NCI-H1048 (cell line): ENCODE measurements around the gene OSCP1.

Experiments
- DNase-seq: peaks from one replicate; lab custom pipeline; 2025; lab: John Stamatoyannopoulos, UW

OSCP1 gene

DNA sequence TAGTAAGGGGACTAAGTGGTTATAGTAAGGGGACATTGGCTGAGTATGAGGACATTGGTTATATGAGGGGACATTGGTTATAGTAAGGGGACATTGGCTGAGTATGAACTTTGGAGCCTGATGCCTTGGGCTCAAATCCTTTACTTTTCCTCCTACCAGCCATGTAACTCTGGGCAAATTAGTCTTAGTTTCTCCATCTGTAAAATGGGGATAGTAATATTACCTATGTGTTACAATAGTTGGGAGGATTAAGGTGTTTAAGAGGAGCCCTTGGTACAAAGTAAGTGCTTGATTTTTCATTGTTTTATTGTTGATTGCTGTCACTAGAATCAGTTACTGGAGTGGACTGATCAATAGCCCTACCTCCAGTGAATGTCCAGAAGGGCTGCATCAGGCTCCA is 2.8 kb downstream of the OSCP1 start:
- no peak for DNase-seq

DNA sequence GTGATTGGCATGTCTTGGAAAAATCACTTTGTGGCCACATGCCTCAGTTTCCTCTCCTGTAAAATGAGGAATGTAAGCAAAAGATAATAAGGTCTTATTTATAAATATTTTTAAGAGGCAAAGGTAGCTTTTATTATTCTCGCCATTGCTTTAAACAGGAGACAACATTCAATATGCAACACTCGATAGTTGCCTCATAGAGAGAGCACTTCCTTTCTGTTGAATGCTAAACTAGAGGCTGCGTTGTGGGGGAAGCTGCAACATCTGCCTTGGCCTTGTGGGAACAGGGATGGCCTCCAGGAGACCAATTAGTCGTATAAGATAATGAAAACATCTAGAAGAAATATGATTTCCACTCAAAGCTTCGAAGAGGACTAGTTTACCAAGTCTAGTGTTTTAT is 3.5 kb downstream of the OSCP1 start:
- no peak for DNase-seq

DNA sequence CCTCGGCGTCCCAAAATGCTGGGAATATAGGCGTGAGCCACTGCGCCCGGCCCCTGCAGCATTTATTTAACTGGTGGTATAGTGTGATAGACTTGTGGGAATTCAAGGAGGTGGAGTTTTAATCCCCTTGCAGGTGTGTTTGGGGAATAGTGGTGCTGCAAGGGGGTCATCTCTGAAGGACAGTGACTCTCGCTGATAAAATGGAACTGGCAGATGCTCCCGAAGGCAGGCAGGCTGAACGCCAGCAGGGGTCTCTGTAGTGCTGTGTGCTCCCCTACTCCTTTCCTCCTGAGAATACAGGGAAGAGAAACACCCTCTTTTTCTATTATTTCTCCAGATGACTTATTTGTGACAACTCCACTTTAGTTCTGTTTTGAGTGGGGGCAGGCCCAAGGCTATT is 4.0 kb downstream of the OSCP1 start:
- DNase-seq, result no peak

DNA sequence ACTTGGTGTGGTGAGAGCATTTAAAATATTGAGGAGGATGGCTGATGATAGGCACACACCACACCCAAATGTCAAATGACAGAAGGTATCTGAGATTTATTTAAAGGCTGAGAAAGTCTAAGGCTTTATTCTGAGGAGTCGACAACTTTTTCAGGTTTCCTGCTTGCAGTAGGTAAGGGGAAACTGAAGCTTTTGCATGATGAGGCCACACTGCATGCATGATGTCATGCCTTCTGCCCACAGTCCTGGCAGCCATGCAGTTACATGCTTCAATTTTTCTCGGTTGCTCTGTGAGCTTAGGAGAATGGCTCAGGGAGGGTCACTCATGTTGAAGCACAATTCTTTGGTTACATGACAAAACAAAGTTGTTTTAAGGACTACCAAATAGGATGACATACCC is 7.0 kb downstream of the OSCP1 start:
- DNase-seq, result no peak

DNA sequence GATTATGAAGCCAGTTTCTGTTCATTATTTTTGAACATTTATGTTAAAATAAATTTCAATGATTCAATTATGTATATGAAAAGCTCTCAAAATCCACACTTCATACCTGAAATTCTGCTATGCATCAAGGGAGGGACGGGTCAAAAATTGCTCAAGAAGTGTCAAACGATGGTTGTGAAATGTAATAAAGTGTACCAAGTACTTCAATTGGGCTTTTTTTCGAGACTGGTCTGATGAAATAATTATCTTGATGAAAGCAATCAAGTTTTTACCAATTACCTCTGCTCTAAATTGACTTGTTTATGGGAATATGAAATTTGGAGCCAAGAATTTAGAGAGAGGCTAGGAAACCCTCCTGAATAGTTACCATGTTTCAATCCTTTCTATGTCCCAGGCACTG is 7.9 kb downstream of the OSCP1 start:
- no peak for DNase-seq

DNA sequence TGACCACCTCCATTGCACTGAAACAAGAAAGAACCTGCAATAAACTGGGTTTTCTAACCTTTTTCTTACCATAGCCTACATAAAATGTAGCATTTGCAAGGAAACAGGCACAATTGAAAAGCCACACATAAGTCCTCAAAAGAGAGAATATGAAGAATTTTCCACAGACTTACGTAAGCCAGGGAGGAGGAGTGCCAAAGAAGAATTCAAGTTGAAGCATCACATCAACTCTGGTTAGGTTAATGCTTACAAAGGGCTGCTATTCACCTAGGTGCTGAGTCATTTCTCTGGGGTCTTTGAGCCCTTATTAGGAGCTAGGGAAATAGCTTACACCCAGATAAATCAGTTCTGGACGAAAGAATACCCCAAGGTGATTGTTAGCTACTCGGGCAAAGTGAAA is 9.6 kb downstream of the OSCP1 start:
- no peak for DNase-seq

DNA sequence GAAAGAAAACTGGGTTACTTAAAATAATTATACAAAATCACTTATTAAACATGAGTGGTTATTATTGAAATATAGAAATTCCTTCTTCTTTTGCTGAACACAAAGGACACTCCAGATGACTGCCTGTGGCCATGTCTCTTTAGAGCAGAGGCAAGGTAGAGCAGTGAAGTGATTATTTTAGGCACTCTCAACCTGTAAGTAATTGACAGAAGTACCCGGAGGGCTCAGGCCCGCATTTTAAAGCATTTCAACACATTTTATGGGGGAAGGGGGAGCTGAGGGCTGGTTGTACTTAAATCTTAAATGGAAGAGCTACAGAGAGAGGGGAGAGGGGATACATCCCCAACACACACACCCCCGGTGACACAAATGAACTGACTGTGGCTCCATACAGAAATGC is 10.2 kb downstream of the OSCP1 start:
- DNase-seq, result no peak

DNA sequence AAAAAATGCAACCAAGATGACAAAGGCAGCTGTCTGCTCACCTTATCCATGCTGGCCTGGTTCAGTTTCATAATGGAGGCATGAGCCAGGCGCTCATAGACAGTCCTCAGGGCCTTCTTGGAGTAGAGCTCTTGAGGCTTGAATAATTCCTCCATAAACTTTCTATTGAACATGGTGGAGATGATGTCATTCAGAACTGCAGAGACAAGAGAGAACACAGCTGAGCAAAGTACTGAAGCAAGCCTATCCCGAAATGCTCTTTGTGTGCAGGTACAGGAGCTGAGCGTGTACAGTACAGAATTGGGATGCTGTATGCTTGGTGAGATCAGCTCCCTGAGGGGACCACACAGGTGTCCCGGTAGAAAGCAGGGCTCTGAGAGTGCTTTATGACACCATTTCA is 11.5 kb downstream of the OSCP1 start:
- no peak for DNase-seq

DNA sequence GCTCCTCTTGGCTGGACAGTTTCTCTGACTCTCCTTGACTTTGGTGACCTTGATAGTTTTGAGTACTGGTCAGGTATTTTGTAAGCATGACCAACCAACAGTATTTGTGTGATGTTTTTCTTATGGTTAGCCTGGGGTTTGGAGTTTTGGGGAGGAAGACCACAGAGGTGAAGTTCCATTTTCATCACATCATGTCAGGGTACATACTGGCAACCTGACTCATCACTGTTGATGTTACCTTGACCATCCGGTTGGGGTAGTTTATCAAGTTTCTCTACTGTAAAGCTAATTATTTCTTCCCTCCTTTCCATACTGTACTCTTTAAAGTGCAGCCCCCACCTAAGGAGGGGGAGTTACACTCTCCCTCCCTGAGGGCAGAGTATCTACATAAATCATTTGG is 13.4 kb downstream of the OSCP1 start:
- no peak for DNase-seq

DNA sequence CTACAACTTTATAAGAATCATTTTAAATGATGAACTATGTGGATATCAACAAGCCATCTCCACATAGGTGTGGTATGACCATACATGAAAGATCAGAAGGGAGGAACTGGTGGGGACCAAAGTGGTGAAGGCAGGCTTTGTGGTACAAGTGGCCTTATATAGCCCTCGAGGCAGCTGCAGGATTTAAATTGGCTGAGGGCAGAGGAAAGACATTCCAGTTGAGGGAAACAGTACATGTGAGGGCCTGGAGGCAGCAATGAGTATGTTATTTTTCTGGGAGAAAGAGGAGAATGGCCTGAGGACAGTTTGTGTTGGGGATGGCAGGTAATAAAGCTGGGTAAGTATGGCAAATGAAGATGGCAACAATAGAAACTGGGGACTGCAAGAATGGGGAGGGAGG is 17.1 kb downstream of the OSCP1 start:
- DNase-seq, result no peak

DNA sequence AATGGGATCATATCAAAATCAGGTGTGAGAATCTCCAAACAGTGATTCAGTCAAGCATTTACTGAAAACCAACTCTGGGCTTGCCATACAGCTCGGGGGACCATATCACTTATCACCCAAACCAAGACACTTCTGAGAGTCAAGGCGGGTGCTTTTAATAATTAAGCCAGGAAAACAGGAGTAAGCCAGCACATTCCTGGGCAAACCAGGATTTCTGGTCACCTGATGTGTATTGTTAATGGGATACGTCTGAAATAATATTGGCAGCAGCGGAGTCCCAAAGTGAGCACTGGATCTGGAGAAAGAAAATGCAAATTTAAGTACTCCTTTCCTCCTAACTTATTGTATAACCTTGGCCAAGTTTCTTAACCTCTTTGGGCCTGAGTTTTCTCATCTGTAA is 17.6 kb downstream of the OSCP1 start:
- DNase-seq, result no peak

DNA sequence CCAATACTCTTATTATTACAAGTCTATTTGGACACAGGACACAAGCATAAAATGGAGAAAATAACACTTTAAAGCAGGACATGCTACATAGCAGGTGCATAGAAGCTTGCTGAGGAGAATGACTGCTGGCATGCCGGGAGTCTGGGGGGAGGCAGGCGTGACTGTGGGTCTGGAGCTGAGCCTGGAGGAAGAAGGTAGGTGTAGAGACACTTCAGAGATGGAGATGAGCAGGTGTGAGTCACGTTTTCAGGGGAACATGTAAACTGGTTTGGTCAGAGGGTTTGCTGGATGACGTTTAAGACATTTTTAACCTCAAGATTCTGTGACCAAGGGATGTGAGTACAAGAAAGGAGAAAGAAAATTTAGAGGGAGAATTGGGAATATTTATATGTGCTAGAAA is 24.5 kb downstream of the OSCP1 start:
- DNase-seq, result no peak

DNA sequence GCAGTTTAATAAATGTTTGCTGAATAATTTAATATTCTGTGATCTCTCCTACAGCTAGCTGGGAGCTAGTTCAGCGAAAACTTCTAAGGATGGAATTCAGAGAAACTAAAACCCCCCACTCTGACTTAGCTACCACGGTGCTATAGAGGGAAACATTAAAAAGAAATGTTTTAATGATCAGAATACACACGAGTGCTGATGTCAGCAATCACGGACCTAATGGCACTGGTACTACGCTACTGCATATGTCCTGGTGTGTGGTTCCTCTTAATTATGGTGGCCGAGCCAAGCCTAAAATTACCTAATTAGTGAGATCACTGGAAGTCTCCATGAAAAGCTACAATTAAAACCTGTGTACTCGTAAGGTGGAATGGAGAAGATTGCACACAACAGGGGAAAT is 28.6 kb downstream of the OSCP1 start:
- no peak for DNase-seq

DNA sequence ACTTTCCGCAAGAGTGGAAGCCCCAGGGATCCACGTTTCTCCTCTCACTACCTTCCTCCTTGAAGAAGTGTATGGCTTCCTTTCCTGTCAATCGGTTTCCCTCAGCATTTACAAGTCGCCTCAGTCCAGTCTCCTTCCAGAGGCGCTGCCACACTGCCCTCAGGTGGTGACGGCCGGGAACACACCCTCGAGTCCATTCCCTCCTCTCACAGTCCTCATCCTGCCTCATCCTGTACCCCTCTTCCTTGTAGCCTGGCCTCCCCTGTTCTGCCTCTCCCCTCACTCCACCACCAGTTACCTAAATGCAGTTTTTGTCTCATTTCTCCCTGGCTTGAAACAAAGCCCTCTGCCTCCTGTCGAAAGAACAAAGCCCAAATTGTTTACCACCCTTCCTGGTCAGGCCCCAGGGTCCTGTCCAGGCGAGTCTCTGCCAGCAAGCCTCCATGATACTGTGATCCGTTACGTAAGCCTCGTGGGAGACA is 29.4 kb downstream of the OSCP1 start:
- no peak for DNase-seq

DNA sequence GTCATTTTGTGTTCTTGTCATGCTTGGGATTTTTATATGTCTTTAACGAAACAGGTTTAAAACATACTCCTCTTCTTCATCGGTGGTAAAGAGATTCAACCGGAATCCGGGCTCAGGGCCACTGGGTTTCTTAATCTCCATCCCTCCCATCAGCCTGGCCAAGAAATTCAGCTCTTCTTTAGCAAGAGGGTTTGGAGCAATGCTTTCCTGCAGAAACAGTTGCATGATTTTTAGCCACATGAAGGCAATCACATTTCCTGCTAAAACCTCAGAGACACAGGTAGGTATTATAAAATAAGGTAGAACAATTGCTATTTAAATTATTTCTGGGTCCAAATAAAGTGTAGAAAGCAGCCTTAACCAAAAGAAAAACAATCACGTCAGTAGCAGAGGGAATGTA is 29.8 kb downstream of the OSCP1 start:
- DNase-seq, result no peak

DNA sequence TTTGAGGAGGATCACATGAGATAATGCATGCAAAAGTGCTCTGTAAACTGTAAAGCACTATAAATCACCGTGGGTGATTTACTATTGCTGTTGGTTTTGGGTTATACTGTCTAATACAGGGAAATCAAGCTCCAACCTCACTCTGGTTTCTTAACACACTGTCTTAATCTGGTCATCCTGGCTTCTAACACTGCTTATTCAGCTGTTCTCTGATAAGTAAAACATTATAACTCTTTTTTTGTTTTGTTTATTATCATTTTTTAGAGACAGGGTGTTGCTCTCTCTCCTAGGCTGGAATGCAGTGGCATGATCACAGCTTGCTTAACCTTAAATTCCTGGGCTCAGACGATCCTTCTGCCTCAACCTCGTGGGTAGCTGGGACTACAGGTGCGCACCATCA is 30.7 kb downstream of the OSCP1 start:
- DNase-seq, result no peak

DNA sequence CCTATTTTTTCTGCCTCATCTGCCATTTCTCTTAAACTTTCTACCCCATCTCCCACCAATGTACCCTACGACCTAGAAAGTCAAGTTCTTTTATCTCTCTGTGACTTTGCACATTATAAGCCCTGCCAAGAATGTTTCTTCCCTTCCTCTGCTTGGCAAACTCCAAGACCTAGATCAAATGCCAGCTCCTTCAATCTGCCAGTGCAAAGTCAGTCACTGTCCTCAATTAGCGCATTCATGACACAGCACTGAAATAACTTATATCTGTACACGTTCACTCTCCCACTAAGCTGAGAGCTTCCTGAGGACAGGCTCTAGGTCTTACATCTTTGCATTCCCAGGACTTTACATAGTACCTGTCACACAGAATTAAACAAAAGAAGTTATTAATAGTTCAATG is 31.1 kb downstream of the OSCP1 start:
- DNase-seq, result no peak

DNA sequence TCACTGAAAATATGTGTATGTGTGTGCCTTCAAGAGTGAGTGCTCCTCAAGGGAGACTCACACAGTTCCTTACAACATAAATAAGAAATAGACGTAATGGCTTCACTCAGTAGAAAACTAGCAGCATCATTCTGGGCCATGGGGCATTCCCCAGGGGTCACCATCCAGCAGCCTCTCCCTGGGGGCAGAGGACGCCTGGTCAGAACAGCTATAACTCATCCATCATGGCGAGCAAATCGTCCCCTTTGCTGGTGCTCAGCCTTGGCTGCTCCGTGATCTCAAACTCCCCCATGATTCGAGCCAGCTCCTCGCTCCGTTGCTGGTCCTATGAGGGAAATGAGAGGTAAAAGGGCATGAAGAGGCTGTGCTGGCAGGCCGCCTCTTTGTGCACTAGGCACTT is 32.3 kb downstream of the OSCP1 start:
- DNase-seq, result no peak

DNA sequence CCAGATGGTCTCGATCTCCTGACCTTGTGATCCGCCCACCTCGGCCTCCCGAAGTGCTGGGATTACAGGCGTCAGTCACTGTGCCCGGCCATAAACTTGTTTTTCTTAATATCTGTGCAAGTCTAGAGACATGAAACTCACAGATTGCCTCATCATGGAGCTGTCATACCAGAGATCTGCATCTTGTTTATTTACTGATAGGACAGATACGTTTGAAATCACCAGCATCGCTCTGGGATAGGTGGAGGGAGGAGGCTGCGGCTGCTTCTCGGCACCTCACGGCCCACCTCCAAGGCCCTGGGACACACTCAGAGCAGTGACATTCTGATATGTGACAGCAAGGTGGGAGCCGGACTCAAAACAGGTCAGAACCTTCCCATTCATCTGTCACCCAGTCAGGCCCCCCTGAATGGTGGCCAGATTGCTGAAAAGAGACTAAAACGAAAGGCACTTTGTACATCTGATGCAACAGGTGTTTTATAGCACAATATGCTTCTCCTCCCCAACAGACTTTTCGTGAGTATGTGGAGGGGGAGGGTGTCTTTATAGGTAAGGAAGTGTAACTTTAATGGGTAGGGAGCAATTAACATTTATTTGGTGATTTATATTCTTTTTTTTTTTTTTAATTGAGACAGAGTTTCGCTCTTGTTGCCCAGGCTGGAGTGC is 34.5 kb downstream of the OSCP1 start:
- no peak for DNase-seq

DNA sequence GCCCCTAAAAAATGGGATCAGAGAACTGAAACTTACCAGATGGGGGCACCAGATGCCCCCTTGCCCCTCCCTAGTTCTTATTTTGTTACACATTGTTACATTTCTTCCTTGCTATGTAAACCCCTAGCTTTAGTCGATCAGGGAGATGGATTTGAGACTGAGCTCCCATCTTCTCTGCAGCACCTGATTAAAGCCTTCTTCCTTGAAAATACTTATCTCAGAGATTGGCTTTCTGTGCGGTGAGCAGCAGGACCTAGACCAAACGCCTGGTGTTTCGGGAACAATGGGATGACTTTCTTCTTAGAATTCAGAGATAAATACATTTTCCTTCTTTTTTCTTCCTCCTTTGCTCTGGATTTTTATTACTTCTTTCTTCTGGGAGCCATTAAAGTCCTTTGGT is 35.9 kb downstream of the OSCP1 start:
- DNase-seq, result no peak

DNA sequence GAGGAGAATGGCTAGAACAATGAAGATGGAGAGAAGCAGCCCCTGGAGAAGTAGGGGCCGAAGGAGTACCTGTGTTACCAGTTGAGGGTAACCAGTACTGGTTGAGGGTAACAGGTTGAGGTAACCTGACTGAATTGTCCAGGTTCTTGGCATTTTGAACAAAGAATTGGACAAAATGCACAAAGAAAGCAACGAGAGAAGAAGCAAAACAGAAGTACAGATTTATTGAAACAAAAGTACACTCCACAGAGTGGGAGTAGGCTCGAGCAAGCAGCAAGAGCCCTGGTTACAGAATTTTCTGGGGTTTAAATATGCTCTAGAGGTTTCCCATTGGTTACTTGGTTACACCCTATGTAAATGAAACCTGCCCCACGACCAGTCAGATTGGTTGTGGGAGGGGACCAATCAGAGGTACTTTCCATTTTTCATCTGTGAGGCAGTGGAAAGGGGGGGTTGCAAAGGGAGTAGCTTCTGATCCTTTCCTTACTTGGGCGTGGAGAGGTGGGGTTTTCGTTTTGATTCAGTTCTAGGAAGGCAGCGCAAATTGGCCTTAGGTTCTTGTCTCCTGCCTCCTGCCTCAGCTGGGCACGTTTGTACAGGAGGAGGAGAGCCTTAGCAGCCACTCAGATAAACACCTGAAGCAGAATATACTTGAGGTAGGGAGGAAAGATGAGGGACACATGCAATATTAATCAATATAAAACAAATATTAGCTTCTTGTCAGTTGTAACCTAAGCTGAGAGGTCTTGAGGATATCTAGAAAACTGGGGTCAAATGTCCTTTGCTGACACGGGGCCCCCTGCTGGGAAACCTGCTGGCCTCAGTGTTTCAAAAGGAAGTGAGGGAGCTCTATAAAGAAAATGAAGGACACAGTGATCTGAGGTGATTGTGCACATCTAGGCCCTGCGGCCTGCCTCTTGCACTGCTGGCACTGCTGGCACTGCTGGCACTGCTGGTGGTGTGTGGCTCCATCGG is 38.3 kb downstream of the OSCP1 start:
- DNase-seq, result peak; percentile 9

DNA sequence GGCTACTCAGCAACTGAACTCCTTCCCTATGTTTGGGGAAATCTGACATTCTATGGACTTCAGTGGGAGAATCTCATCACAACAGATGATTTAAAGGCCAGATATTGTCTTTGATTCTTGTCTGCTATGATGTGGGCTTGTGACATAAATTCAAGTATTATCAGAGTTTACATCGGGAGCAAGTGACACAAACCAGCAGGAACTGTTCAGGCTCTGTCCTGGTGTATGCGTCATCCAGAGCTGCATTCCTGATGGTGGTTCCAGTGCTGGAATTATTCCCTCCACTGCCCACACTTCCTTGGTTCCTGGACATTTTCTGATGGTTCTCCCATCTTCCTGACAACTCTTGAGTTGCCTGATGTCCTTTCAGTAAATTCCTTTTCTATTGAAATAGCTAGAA is 41.8 kb downstream of the OSCP1 start:
- no peak for DNase-seq

DNA sequence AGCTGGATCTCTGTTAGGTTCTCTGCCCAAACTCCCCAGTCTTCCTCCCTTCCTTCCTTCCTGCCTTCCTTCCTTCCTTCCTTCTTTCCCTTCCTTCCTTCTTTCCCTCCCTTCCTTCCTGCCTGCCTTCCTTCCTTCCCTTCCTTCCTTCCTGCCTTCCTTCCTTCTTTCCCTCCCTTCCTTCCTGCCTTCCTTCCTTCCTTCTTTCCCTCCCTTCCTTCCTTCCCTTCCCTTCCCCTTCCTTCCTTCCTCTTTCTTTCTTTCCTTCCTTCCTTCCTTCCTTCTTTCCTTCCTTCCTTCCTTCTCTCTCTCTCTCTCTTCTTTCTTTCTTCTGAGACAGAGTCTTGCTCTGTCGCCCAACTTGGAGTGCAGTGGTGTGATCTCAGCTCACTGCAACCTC is 43.8 kb downstream of the OSCP1 start:
- no peak for DNase-seq

DNA sequence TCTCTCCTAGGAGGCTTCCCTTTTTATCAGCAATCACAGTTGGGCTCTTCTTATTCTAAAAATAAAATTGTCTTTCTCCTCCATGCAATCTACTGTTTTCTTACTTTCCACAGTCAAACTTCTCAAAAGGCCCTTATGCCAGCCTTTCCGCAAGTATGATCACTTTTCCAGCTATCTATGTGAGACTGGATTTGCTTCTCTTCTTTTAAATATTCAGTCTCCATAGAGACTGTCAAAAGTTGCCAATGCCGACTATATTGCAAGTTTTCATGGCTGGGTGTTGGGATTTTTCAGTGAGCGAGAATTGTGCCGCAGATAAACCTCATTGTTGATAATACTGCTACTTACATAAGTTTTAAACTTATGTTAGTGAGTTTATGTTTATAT is 47.8 kb downstream of the OSCP1 start:
- DNase-seq, result no peak
